SU-DHL-6 (cell line): ENCODE data around the gene C8G.

Experiments used
- H2AFZ ChIP-seq: fragments of 200-600 bp; sonication (generic); 2 replicates; pipeline ENCODE4 v1.6.1; 2014; ENCODE audit warnings: low read depth, mild to moderate bottlenecking, moderate library complexity, mixed read lengths, antibody characterized with exemption, low read length; ENCODE audit not compliant: severe bottlenecking
- H3F3A ChIP-seq: fragments of 200-600 bp; shearing (Covaris generic); 2 replicates; pipeline ENCODE4 v1.6.0; 2016; ENCODE audit warnings: antibody characterized with exemption, mild to moderate bottlenecking; ENCODE audit not compliant: insufficient read depth
- H3K27ac ChIP-seq: fragments of 200-600 bp; sonication (generic); 2 replicates; pipeline ENCODE4 v1.5.1; 2016; ENCODE audit warnings: low read depth, mild to moderate bottlenecking, low read length, moderate library complexity, mixed read lengths
- H3K27me3 ChIP-seq: fragments of 200-600 bp; sonication (generic), shearing (Covaris generic); 2 replicates; pipeline ENCODE4 v1.6.0; 2014; ENCODE audit warnings: mild to moderate bottlenecking, low read length
- H3K36me3 ChIP-seq: fragments of 200-600 bp; sonication (generic); 2 replicates; pipeline ENCODE4 v1.6.1; 2014; ENCODE audit warnings: mild to moderate bottlenecking, low read length, mixed read lengths
- H3K4me2 ChIP-seq: fragments of 300-600, 200-600 bp; shearing (Covaris generic), sonication (generic); 2 replicates; pipeline ENCODE4 v1.6.0; 2014; ENCODE audit warnings: low read length, low read depth, mild to moderate bottlenecking; ENCODE audit not compliant: poor library complexity, severe bottlenecking
- H3K4me3 ChIP-seq: fragments of 200-600 bp; sonication (generic); 2 replicates; pipeline ENCODE4 v1.5.1; 2014; ENCODE audit warnings: antibody characterized with exemption, low read length, mild to moderate bottlenecking, mixed read lengths; ENCODE audit not compliant: insufficient read depth, poor library complexity, severe bottlenecking
- H3K79me2 ChIP-seq: fragments of 200-600 bp; sonication (generic); 2 replicates; pipeline ENCODE4 v1.6.1; 2014; ENCODE audit warnings: mild to moderate bottlenecking, low read length, moderate library complexity; ENCODE audit not compliant: insufficient read depth
- H3K9ac ChIP-seq: fragments of 200-600 bp; sonication (generic); 2 replicates; pipeline ENCODE4 v1.7.0; 2014; ENCODE audit warnings: mild to moderate bottlenecking, low read length
- H3K9me2 ChIP-seq: fragments of 200-600 bp; sonication (generic); replicated peaks from 2 replicates; pipeline ENCODE4 v1.6.1; 2014; ENCODE audit warnings: low read length; ENCODE audit not compliant: insufficient read depth
- H3K9me3 ChIP-seq: fragments of 200-600 bp; sonication (generic); 2 replicates; pipeline ENCODE4 v1.6.1; 2014; ENCODE audit warnings: low read length, mixed read lengths; ENCODE audit not compliant: insufficient read depth
- H4K20me1 ChIP-seq: fragments of 200-600 bp; sonication (generic); 2 replicates; pipeline ENCODE4 v1.6.1; 2014; ENCODE audit warnings: low read depth, mild to moderate bottlenecking, antibody characterized with exemption, low read length, moderate library complexity, mixed read lengths
- CTCF ChIP-seq: fragments of 200-600 bp; sonication (generic); IDR thresholded peaks from one replicate; pipeline ENCODE4 v1.5.1; 2017; ENCODE audit warnings: antibody characterized with exemption, mild to moderate bottlenecking, low read length, moderate library complexity; ENCODE audit not compliant: insufficient read depth, poor library complexity, severe bottlenecking
- EZH2phosphoT487 ChIP-seq: fragments of 200-600 bp; sonication (generic), shearing (Covaris generic); conservative IDR thresholded peaks from 2 replicates; pipeline ENCODE4 v1.6.1; 2018; ENCODE audit warnings: mild to moderate bottlenecking, antibody characterized with exemption, low read length, moderate library complexity, mixed read lengths

C8G gene

DNA sequence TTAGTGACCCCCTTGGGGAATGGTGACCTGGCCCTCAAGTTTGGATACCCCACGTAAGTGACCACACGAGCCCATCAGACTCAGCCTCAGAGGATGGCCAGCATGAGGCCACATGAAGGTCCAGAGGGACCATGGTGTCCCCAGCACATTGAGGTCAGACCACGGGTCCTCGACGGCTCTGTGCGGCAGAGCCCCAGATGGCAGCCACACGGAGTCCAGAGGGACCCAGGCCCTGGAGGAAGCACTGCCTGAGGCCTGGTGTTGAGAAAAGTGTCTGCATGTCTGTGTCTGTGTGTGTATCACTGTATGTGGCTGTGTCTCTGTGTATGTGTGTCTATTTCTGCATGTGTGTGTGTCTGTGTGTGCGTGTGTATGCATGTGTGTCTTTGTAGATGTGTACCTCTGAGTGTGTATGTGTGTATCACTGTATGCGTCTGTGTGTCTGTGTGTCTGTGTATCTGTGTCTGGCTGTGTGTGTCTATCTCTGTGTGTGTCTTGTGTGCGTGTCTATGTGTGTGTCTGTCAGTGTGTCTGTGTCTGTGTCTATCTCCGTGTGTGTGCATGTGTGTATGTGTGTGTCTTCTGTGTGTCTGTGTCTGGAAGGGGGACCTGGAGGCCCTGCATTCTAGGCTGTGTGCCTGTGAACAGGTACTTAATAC lies 38.7 kb downstream of the C8G start:
- H3K4me2 ChIP-seq, result no peak overlapping the region
- no peaks in the 10 kb centered on the region for H3K36me3 ChIP-seq
- H3K27me3 ChIP-seq, result no peaks in the 10 kb centered on the region
- H3K79me2 ChIP-seq, result no peaks in the 10 kb centered on the region
- no peak overlapping the region for H2AFZ ChIP-seq
- no peak overlapping the region for H3K9ac ChIP-seq
- H3K4me3 ChIP-seq, result no peak overlapping the region
- H3K9me2 ChIP-seq, result no peaks in the 10 kb centered on the region
- H3F3A ChIP-seq, result no peaks in the 10 kb centered on the region
- TF ChIP-seq CTCF, result no peak
- TF ChIP-seq EZH2phosphoT487, result no peak
- no peaks in the 10 kb centered on the region for H3K9me3 ChIP-seq
- no peaks in the 10 kb centered on the region for H4K20me1 ChIP-seq
- H3K27ac ChIP-seq, result no peak overlapping the region

- no peak overlapping the region for H3K9ac ChIP-seq
- no peak overlapping the region for H2AFZ ChIP-seq
- H3K27me3 ChIP-seq, result no peaks in the 10 kb centered on the region
- no peak overlapping the region for H3K27ac ChIP-seq
- no peaks in the 10 kb centered on the region for H3K36me3 ChIP-seq
- H3K9me2 ChIP-seq, result no peaks in the 10 kb centered on the region
- H3F3A ChIP-seq, result no peaks in the 10 kb centered on the region
- no peaks in the 10 kb centered on the region for H3K9me3 ChIP-seq
- H3K79me2 ChIP-seq, result no peaks in the 10 kb centered on the region
- TF ChIP-seq CTCF, result no peak
- TF ChIP-seq EZH2phosphoT487, result no peak
- no peak overlapping the region for H3K4me2 ChIP-seq
- H3K4me3 ChIP-seq, result no peak overlapping the region
- no peaks in the 10 kb centered on the region for H4K20me1 ChIP-seq
These were observed 39.5 kb downstream of the C8G start for GRCh38 chr9:136984464-136985026.

DNA sequence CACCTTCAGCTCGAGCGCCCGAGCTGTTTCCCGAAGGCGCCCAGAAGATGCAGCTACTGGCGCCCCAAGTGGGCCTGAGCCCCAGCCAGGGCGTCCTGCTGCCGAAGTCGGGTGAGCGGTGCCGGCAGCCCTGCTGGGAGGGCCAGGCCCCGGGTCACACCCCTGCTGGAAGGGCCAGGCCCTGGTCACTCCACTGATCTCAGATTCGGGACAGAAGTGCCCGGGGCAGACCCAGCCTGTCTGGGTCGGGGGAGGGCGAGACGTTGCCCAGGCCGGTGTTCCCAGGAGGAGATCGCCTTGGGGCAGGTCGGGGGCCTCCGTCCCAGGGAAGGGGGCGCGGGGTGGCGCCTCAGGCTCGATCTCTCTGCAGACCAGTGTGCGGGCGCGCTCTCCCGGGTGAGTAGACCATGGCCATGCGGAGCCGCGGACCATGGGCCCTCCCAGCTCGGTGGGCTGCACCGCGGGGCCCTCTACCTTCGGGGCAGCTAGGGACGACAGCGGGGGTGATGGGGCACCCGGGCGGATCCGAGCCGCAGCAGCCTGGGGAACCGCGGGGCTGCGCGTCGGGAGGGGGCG lies 40.1 kb downstream of the C8G start:
- Histone ChIP-seq H3K79me2 (no peaks in the 10 kb centered on the region), H3K9me2 (no peaks in the 10 kb centered on the region), H3K36me3 (no peaks in the 10 kb centered on the region), H3F3A (no peaks in the 10 kb centered on the region), H4K20me1 (no peaks in the 10 kb centered on the region), H2AFZ (no peak overlapping the region), H3K27me3 (no peaks in the 10 kb centered on the region), H3K27ac (no peak overlapping the region), H3K4me2 (no peak overlapping the region), H3K9ac (no peak overlapping the region), H3K9me3 (no peaks in the 10 kb centered on the region), H3K4me3 (no peak overlapping the region)
- TF ChIP-seq EZH2phosphoT487, result no peak

DNA sequence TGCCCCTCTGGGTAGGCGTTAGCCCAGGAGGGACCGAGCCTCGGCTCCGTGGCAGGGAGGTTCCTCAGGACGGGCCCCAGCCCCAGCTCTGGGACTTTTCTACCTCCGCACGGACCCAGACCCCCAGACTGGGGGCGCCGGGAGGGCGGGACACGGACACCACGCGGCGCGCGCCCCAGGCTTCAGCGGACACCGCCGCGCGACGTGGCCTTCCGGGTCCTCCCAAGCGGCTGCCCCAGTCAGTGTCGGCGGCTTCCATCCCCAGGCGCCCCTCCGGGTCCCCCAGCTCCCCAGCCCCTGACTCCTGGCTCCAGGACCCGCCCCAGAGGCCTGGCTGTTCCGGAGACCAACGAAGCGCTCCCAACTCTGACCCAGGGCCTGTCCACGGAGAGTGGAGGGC lies 40.8 kb downstream of the C8G start:
- H4K20me1 ChIP-seq, result no peaks in the 10 kb centered on the region
- no peak for TF ChIP-seq EZH2phosphoT487
- TF ChIP-seq CTCF, result no peak
- H3F3A ChIP-seq, result no peaks in the 10 kb centered on the region
- no peaks in the 10 kb centered on the region for H3K9me3 ChIP-seq
- no peaks in the 10 kb centered on the region for H3K36me3 ChIP-seq
- H3K27me3 ChIP-seq, result no peaks in the 10 kb centered on the region
- H3K79me2 ChIP-seq, result no peaks in the 10 kb centered on the region
- no peak overlapping the region for H2AFZ ChIP-seq
- H3K4me3 ChIP-seq, result no peak overlapping the region
- no peak overlapping the region for H3K27ac ChIP-seq
- no peak overlapping the region for H3K9ac ChIP-seq
- H3K4me2 ChIP-seq, result no peak overlapping the region
- H3K9me2 ChIP-seq, result no peaks in the 10 kb centered on the region
